Hindlimb muscle (tissue), 1 donor: ENCODE measurements around the gene SMIM20. TPM values are rescaled to one million over a fixed set of nuclear protein-coding genes. Genes with fewer than 3 reads are reported as not detected.

Experiments used
- DNase-seq: peaks from one replicate; pipeline ENCODE4 v3.0.0-alpha.2; 2013
- polyA plus RNA-seq: library from polyadenylated mRNA; unstranded; fragments of 120-200 nt; gene quantifications from one replicate; pipeline ENCODE4 v1.2.1, GENCODE V29; 2013; ENCODE audit not compliant: insufficient read length

The SMIM20 gene
- polyA plus RNA-seq, 1 donor = 48.5 TPM

DNA sequence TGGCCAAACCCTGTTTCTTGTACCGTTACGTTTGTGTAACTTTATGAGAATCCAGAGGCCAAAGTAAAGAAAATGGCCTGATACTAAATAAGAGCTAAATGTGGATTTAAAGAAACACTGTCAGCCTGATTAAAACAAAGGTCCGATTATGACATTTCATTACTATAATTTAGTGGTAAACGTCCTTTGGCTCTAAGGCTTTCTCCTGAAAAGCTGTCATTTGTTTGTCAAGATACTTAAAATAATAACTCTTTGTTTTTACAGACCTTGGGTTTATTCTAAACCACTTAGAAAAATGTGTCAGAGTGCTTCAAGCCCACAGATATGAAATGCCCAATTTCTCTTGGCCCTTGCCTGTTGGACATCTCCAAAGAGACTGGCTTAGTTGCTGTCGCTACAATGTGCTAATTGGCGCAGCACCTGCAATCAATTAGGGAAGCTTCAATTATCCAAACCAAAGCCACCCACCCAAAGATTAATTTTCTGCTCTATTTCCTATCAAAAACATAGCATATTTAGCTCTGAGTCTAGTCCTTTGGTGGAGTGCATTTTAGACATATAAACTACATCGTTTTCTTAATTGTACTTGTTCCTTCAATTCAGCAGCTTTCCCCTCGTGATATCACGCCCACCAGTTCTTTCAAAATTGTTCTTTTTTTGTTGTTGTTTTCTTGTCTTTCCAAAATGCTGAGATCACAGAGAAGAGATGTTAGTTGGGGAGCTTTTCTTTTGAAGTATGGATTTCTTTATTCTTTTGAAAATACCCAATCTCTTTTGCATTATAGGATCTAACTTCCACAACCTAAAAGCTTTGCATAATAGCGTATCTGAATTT is 13.6 kb downstream of the SMIM20 start:
- no peak for DNase-seq

DNA sequence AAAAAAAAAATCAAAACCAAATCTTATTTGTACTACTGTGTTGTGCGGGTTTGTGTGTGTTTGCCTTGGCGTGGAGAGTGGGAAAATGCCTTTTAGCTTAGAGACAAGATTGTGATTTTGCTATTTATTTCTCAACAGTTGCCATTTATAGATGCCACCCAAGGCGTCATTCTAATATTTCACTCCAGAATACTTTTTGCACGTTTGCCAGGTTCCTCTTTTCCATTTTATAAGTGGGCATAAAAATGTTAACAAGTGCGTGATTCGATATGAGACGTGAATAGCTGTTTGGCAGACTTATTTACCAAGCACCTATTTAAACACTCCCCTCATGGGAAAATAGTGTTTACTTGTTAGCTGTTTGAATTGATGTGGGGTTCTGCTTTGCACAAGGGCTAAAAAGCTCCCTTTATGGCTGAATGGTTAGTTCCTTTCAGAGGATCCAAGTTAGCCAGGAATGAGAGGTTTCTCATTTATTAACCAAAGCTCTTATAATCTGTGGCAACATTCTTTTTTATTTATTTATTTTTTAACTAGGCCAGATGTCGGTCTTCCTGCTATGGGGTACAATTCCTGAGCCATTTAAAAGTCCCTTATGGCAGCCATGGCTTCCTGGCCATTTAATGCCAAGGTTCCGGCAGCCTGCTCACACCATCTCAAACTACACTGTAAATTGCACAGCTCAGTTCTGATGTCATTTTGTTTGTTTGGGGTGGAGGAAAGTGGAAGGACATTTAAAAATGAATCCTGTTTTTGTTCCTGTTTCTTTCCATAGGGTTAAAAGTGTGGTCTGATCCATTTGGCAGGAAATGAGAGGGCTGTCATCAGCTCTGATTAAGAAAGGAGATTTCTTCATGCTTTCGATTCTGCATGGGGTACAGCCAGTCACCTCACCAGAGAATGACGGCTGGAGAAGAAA is 14.6 kb downstream of the SMIM20 start:
- DNase-seq = no peak

DNA sequence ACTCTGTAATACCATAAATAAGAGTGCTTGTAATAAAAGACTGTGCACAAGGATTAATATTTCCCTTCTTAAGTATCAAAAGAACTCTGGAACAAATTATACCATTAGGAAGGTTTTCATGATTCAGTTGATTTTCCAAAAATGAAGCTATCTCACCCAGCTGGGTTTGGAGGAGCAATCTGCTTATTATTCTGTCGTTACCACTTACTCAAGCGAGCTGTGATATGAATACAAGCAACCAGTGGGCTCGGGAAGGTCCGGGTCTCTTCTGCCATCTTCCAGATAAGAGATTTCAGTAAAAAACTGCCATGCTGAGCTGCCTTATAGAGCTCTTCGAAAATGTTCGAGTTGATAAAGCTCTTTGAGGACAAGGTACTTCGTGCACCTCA is 15.3 kb downstream of the SMIM20 start:
- DNase-seq = no peak

DNA sequence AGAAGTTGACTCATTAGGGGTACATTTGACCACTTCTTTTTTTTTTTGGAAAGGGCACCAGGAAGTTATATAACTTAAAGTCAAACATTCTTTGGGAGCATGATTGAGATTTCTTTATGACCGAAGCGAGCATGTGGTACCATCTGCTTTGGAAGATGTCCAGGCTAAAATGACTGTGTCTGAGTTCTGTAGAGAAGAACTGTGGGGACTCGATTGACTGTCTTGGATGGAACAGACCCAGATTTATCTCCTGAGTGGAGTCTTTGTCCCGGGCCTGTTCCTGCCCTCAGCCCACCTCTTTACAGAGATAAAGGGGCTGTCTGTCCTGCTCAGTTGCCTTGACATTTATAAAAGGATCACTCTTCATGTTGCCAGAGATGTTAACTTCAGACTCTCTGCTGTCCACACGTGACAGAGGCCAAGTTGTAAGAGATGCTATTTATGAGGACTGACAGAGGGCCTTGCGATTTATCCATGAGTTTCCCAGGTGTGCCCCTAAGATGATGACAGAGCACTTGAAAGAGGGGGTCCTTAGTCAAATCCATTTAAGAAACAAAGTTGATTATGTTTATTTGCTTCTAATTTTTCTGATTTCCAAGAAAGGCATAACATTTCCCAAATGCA is 16.8 kb downstream of the SMIM20 start:
- DNase-seq = no peak

DNA sequence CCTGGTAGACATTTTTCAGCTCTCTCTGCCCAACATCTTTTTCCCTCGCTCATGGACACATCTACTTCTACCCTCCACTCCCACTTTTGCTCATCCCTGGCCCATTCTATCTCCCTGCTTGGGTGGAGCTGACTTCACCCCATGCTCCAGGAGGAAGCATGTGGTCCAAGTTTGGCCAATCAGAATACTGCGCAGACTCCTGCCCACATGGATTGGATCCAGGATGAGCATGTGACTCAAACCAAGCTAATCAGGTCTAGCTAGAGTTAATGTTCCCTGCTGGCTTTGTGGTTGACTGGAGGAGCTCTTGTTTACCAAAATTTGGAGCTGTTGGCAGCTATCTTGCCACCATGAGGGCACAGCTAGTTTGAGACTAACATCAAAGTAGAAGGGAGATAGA is 22.7 kb downstream of the SMIM20 start:
- no peak for DNase-seq

DNA sequence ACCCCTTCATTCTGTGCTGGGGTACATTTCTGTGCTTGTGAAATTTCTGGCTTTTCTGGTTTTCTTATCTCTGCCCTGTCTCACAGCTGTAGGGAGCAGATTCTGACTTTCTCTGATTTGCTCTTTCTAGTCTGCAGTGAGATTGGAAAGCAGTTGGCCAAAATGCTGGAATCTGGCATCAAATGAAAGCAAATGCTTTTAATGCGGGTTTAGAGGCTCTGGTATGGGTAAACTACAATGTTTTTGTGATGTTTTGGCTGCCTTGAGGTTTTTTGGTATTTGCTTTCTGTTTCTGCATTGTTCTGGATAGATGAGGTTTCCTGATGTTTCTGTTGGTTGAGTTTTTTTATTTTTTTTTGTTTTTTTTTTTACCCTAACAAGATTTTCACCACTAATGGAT is 23.8 kb downstream of the SMIM20 start:
- DNase-seq = no peak

DNA sequence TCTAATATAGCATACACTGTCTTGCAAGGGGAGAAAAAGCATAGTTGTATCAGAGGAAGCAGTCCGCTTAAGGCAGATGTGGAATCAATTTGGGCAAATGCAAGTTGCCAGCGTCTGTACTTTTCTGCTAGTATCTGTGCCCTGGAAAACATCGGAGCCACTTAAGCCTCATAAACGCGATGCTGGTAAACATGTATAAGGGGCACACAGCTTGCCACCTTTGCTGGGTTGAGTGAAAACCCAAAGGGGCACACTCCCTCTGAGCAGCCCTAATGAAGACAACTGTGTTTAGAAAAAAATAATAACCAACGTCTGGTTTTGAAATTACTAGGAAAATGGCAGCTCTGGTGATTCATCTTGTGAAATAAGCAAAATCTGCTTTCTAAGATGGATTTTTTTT is 24.3 kb downstream of the SMIM20 start:
- DNase-seq = no peak

DNA sequence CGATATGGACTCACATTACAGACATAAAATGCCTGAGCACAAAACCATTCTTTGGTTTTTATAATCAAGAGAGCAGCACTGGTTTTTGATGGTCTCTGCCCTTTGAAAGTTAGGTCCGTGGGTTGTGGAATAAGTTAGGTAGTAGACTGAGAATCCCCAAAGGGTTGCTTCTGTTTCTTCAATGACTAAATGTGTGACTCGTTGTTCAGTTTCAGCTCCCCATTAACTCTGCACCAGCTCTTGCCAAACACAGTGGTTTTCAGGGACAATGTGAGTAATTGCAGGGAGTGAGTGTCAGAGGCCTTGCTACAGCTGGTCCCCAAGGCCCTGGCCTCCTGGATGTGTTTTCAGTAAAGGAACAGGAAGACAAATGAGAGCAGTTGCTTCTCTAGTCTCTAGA is 24.8 kb downstream of the SMIM20 start:
- DNase-seq = no peak

DNA sequence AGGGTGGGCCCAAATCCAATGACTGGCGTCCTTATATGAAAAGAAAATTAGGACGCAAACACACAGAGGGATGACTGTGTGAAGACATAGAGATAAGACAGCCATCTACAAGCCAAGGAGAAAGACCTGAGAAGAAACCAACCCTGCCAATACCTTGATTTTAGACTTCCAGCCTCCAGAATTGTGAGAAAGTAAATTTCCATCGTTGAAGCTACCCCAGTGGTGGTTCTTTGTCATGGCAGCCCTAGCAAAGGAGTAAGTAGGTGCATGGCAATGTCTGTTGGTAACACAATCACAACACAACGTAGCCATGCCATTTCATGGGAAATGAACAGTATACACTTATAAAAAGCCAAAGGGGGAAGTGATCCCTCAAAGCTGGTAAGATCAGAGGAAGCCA is 25.3 kb downstream of the SMIM20 start:
- no peak for DNase-seq

DNA sequence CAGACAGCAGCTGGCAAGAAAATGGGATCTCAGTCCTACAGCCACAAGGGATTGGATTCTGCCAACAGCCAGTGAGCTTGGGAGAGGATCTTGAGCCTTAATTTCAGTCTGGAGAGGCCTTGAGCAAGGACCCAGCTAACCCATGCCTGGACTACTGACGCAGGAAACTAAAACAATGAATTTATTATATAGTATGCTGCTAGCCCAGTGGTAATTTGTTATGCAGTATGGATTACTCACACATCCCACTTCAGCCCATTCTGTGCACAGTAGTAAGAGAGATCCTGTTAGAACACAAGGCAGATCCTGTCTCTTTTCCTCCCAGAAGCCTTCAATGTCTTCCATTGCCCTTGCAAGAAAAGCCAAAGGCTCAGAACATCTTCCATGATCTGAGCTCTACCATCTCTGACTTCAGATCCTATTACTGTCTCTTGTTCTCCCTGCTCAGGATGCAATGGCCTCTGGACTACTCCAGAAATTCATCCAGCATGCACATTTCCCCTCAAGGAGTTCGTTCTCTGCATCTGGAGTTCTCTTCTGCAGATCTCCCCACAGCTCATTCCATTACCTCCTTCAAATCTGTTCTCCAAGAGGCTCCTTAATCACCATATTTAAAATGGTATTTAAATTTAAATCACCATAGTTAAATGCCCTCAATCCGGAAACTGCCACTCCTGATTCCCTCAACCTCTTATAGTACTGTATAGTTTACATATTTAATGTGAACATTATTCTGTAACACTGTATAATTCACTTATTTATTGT is 27.6 kb downstream of the SMIM20 start:
- DNase-seq = no peak

DNA sequence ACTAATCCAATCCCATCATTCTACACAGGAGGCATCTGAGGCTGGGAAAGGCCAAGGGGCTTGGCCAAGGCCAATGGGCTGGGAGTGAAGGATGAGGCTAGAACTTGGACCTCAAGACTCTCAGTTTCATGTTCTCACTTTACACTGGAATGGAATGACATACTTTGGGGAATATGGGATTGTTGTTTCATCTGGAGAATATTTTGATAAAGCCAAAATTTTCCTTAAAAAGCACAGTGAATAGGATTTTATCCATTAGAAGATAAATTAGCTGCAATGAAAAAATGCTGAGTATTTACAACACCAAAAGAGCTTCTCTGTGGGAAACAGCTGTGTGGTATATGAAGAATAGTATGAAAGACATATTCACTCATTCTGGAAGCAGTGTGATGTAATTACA is 29.3 kb downstream of the SMIM20 start:
- DNase-seq = no peak

DNA sequence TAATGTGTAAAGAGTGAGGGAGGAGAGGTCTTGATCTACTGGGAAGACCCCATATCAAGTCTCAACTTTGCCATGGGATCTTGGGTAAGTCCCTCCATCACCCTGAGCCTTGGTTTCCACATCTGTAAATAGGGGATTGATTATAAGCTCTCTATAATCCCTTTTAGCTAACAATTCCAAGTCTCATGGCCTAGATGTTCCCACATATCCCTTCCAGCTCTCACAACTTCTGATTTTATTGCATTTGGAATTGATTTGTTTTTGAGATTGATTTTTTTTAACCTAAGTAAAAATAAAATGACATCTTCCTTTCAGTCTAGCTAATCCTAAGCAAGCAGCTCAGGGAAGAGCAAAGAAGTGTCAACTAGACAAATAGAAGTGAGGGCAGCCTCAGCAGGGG is 29.8 kb downstream of the SMIM20 start:
- no peak for DNase-seq

DNA sequence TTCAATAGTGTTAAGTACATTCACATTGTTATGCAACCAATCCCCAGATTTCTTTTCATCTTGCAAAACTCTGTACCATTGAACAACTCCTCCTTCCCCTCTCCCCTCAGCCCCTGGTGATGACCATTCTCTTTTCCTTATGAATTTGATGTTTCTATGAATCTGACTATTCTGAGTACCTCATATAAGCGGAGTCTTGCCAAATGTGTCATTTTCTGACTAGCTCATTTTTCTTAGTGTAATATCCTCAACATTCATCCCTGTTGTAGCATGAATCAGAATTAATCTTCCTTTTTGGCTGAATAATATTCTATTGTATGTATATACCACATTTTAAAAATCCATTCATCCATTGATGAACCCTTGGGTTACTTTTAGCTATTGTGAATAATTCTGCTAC is 34.0 kb downstream of the SMIM20 start:
- no peak for DNase-seq

DNA sequence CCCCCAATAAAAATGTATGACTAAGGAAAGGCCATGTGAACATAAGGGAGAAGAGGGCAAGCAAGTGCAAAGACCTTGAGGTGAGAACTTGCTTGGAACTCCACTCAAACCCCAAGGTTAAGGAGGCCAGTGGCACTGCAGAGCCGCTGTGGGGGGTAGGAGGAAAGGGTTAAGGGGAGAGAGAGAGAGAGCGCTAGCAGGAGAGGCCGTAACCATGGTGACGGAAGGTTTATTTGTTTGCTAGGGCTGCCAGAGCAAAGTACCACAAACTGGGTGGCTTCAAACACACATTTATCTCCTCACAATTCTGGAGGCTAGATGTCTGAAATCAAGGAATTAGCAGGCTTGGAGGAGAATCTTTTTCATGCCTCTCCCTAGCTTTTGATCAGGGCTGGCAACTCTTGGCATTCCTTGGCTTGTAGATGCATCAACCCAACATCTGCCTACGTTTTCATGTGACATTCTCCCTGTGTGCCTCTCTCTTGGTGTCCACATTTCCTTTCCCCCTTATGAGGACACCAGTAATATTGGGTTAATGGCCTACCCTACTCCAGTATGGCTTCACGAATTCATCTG is 35.2 kb downstream of the SMIM20 start:
- no peak for DNase-seq

DNA sequence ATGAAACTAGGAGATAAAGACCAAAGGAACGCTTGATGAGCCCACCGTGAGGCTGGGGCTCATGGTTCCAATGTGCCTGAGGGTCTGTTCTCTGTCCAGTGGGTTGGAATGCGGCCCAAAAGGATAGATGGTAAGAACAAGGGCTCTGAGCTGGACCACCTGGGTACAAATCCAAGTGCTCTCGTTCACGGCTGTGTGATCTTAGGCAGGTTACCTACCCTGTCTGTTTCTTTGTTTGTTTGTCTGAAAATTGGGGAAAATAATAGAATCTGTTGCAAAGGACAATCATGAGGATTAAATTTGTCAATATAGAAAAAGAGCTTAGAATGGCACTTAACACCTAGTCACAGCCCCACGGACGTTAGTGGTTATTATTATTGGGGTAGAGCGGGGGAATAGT is 36.0 kb downstream of the SMIM20 start:
- no peak for DNase-seq

DNA sequence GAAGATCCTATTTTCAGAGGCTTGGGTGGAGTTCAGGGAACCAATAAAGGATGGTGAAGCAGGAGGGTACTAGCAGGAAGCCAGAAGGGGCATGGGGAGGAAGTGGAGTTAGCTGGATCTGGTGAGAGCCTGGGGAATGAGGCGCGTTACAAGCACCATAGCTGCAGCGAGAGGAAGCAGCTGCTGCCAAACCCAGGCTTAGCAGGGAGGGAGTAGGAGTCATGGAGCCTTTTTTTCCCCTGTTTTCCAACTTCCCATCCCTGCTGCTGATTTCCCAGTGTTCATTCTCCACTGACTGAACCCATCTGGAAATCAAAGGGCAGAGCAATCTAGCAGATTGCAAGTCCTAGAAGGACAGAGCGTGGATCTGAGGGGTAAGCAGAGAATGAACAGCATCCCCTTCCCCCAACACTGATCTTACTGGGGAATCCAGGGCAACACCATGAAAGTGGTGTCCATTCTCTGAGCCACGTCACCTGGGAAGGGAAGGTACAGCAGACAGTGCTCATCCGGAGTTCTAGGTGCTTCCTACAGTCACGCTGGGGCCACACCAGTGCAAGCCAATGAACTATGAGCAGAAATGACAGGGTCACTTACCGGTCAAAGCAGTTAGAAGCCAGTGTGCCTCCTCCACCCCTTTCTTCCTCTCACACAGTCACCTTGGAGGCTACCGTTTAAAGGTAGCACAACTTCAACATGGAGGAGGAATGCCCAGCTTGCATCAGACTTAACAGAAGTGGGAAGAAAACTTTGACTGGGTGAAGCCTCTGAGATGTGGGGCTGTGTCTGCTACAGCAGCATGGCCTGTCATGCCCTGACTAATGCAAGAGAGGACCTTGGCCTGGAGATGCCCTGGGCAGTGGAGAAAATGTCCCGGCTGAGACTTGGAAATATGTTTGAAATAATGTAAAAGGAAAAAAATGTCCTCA is 36.7 kb downstream of the SMIM20 start:
- no peak for DNase-seq

DNA sequence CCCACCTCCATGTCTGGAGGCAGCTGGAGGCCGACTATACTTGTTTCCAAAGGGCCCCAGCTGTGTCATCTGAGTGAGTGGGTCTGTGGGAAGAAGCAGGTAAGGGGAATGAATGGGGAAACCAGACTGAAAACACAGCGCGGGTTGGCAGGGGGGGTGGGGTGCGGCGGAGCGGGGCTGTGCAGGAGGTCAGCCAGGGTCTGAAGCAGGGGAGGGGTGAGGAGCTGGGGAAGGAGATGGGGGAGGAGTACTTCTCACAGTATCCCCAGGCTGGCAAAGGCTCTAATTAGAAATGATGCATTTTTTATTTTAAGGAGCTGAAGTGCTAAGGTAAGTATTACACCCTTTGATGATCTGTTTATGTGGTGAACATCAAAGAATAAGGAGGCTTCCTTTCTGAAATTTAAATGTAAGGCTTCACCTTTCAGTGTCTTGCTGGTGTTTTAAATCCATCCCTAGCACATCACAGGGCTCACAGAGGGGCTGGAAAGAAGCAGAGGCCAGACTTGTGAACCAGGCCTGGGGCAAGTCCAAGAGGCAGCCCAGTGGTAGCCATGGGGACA is 37.5 kb downstream of the SMIM20 start:
- DNase-seq = no peak

DNA sequence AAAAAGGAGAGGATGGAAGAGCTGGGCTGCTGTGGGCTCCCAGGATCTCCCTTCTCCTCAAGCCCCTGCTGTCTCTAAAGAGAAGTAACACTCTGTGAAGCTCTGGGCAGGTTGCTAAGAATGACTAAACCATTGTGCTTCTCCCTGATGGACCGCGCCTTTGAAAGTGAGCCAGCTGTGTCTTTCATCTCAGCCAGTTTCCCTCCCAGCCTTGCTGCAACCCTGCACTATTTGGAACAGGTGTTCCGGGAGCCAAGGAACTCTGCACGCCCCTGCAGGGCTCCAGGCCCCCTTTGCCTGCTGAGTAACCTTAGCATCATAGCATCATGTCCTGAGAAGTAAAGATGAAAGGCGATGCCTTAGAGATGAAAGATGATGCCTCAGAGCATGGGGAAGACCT is 39.7 kb downstream of the SMIM20 start:
- no peak for DNase-seq

DNA sequence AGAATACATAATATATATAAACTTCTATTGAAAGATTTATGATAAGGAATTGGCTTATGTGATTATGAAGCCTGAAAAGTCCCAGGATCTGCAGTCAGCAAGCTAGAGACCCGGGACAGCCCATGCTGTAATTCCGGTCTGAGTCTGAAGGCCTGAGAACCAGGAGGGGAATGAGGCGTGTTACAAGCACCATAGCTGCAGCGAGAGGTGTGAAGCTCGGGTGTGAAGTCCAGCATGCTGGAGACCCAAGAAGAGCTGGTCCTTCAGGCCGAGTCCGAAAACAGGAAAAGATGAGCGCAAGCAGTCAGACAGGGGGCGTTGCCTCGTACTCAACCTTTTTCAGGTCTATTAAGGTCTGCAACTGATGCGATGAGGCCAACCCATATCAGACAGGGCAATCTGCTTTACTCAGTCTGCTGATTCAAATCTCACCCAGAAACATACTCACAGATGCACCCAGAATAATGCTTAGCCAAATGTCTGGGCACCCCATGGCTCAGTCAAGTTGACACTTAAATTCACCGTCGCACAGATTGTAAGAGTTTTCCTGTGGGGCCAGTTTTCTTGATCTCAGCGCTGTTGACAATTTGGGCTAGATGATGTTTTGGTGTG is 40.4 kb downstream of the SMIM20 start:
- no peak for DNase-seq

DNA sequence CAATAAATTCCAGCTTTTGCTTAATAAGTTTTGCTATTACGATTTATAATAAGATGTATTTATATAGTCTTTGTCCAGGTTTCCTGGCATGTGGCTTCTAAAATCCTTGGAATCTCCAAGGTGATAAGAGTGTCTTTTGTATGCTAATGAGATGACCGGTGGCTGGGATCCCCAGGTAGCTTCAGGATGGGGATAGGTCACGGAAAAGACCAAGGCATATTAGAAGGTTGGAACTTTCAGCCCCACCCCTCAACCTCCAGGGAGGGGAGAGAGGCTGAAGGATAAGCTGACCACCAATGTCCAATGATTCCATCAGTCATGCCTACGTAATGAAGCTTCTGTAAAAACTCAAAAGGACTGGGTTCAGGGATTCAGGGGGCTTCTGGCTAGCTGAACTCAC is 41.7 kb downstream of the SMIM20 start:
- no peak for DNase-seq
